Measurements from ENCODE around the gene FSD1L. TPM values are rescaled to one million over a fixed set of nuclear protein-coding genes. Genes with fewer than 3 reads are reported as not detected.
A peak's percentile ranks its signal among the peaks of the same experiment; 100 is the strongest.

The FSD1L gene
- total RNA-seq, 4 donors from 2014 or later: 0.23 to 2.2 (median 1.1) TPM

DNA sequence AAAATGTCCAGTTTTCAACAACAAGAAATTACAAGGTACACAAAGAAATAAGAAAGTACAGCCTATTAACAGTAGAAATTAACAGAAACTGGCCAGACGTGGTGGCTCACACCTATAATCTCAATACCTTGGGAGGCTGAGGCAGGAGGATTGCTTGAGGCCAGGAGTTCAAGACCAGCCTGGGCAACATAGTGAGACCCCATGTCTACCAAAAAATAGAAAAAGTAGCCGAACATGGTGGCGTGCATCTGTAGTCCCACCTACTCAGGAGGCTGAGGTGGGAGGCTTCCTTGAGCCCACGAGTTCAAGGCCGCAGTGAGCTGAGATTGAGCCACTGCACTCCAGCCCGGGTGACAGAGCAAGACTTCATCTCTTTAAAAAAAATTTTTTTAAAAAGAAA lies 41.5 kb upstream of the FSD1L start:
- DNase-seq (ENCODE audit: low spot score in 2 of 2): no peak
- no peak for TF ChIP-seq POLR2A (IDR thresholded peaks at IDR 0.05)
- TF ChIP-seq, protein P1, sequence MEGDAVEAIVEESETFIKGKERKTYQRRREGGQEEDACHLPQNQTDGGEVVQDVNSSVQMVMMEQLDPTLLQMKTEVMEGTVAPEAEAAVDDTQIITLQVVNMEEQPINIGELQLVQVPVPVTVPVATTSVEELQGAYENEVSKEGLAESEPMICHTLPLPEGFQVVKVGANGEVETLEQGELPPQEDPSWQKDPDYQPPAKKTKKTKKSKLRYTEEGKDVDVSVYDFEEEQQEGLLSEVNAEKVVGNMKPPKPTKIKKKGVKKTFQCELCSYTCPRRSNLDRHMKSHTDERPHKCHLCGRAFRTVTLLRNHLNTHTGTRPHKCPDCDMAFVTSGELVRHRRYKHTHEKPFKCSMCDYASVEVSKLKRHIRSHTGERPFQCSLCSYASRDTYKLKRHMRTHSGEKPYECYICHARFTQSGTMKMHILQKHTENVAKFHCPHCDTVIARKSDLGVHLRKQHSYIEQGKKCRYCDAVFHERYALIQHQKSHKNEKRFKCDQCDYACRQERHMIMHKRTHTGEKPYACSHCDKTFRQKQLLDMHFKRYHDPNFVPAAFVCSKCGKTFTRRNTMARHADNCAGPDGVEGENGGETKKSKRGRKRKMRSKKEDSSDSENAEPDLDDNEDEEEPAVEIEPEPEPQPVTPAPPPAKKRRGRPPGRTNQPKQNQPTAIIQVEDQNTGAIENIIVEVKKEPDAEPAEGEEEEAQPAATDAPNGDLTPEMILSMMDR (IDR thresholded peaks at IDR 0.05): no peak
- 80 to 93% methylated on average over 6 of the region's 6 CpGs for WGBS, 2 donors
- intact Hi-C loops (cut with DNase I; ENCODE audit: low total_unique reads): no loop called here
- no peak overlapping the region for H3K4me3 ChIP-seq (ENCODE audit: low read depth, poor library complexity, severe bottlenecking)

DNA sequence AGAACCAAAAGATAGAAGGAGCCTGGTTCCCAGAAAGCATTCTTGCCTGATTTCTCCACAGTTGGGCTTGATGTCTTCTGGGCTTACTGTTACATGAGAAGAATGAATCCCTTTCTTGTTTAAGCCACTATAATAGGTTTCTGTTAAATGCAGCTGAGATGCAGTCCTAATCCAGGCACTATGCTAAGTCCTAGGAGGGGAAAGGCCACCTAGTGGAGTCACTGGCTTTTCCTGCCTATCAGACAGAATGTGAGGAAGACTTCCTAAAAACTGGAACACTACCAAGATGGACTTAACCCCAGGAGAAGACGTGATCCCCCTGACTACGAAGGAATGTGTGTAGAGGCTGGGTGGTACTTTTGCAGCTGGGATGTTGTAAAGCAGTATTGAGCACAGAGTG lies 34.3 kb upstream of the FSD1L start:
- no peak overlapping the region for H3K4me3 ChIP-seq (ENCODE audit: low read depth, poor library complexity, severe bottlenecking)
- intact Hi-C loops (cut with DNase I; ENCODE audit: low total_unique reads): loop anchor here (10.0 kb wide), 1 partner anchor 259 kb away; no protein-coding TSS in a partner anchor
- no peak for DNase-seq (ENCODE audit: low spot score in 2 of 2)
- WGBS, 2 donors: 33 to 37% methylated on average over 2 of the region's 2 CpGs
- TF ChIP-seq, protein P1 (IDR thresholded peaks at IDR 0.05): no peak
- no peak for TF ChIP-seq POLR2A (IDR thresholded peaks at IDR 0.05)

DNA sequence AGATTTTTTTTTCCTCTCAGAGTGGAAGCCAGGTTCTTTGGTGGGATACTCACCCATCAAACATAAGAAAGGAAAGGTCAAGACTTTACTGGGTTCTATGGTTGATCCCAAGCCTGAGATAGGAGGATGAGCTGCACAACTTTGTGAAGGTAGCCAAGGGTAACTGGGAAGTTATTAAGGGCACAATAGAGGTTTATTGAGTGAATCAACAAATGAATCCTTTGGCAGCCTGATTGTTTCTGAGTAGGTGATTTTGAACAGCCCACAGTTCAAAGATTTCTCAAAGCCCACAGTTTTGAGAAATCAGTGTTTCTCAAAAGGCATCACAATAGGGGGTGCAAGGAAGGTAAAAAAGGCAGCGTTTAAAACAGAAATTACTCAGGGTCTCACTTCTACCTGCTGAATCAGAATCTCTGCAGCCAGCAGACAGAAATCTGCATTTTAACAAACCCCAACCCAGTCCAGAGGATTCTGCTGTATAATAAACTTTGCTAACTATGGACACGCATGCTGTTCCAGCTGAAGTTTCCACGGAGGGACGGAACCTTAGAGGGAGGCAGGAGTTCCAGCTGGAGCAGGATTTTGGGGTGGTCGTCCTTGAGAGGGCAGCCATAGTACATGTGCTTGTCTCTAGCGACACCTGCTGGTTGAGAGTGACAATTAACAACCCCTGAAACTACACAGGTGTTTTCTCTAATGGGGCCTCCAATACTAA lies 32.7 kb upstream of the FSD1L start:
- 7 to 9% methylated on average over 6 of the region's 6 CpGs for WGBS, 2 donors
- DNase-seq (ENCODE audit: low spot score in 2 of 2): peak in 1 of 2 donors; percentile 39
- intact Hi-C loops (cut with DNase I; ENCODE audit: low total_unique reads): loop anchor here (10.0 kb wide), 1 partner anchor 260 kb away; no protein-coding TSS in a partner anchor
- no peak overlapping the region for H3K4me3 ChIP-seq (ENCODE audit: low read depth, poor library complexity, severe bottlenecking)
- TF ChIP-seq, protein P1 (IDR thresholded peaks at IDR 0.05): peak in 1 of 3 donors; percentile 80
- TF ChIP-seq POLR2A (IDR thresholded peaks at IDR 0.05): no peak

DNA sequence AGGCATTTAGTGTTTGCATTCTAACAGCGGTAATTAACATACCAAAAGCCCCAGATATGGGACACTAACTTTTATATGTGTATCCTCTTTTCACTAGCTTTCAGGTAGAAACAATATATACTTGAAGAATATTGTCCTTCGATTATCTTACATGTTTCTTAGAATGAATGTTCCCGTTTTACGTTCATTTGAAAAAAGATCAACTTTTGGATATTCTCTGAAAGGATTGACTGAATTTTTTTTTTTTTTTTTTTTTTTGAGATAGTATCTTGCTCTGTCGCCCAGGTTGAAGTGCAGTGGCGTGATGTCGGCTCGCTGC lies 32.2 kb upstream of the FSD1L start:
- WGBS, 2 donors: 77 to 82% methylated on average over 8 of the region's 8 CpGs
- no peak overlapping the region for H3K4me3 ChIP-seq (ENCODE audit: low read depth, poor library complexity, severe bottlenecking)
- DNase-seq (ENCODE audit: low spot score in 2 of 2): no peak
- TF ChIP-seq, protein P1 (IDR thresholded peaks at IDR 0.05): no peak
- intact Hi-C loops (cut with DNase I; ENCODE audit: low total_unique reads): loop anchor here (10.0 kb wide), 1 partner anchor 261 kb away; no protein-coding TSS in a partner anchor

DNA sequence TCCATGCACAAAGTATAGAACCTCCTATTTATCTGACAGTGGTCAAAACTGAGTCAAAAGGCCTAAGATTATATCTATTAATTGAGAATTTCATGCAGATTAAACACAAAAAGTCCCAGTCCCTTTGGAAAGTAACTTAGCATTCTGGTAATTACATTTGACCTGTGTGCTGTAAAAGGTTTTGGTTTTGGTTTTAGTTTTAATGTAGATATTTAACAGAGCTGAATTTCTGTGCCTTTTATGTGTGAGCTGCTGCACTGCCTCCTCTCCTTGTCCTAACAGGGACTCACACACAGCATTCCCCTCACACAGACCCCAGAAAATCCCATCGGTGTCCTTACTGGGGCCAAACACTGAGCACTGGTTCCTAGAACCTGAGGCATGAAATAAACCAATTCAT lies 31.0 kb upstream of the FSD1L start:
- no peak for DNase-seq (ENCODE audit: low spot score in 2 of 2)
- TF ChIP-seq, protein P1 (IDR thresholded peaks at IDR 0.05): no peak
- no peak for TF ChIP-seq POLR2A (IDR thresholded peaks at IDR 0.05)
- WGBS, 2 donors: 82 to 97% methylated on average over 1 of the region's 1 CpG
- intact Hi-C loops (cut with DNase I; ENCODE audit: low total_unique reads): loop anchor here (10.0 kb wide), 1 partner anchor 262 kb away; no protein-coding TSS in a partner anchor
- H3K4me3 ChIP-seq (ENCODE audit: low read depth, poor library complexity, severe bottlenecking): no peak overlapping the region

Data from lower leg skin (tissue), 4 donors.